Heart left ventricle (tissue), 16 donors: ENCODE results near the gene GGNBP2. TPM values are rescaled to one million over a fixed set of nuclear protein-coding genes. Genes with fewer than 3 reads are reported as not detected.

Source experiments
- ATAC-seq, 4 donors: fragments of 200-7000 bp; cut with Tn5 transposase; one replicate each; pipeline ENCODE4 v1.9.1; 2020 to 2022; ENCODE audit warnings: moderate library complexity in 4 of 4, mild to moderate bottlenecking in 3 of 4, moderate number of reproducible peaks in 1 of 4
- DNase-seq, 5 donors: peaks; one replicate each; pipeline ENCODE4 v3.0.0-alpha.2; 2020
- H3K27ac ChIP-seq, 12 donors: fragments of 200-600 bp; sonication (generic) in 4 of 12; one replicate each; pipeline versions ENCODE4 v1.5.0 to v1.8.0; 2016 to 2022; ENCODE audit warnings: mild to moderate bottlenecking in 2 of 12
- H3K27me3 ChIP-seq, 9 donors: fragments of 200-600 bp; sonication (generic) in 2 of 9; one replicate each; pipeline versions ENCODE4 v1.5.1 to v1.8.0; 2016 to 2022; ENCODE audit warnings: mild to moderate bottlenecking in 3 of 9
- H3K36me3 ChIP-seq, 9 donors: fragments of 200-600 bp; sonication (generic) in 2 of 9; one replicate each; pipeline versions ENCODE4 v1.5.0 to v1.8.0; 2018 to 2022; ENCODE audit warnings: mild to moderate bottlenecking in 2 of 9
- H3K4me1 ChIP-seq, 12 donors: fragments of 200-600 bp; sonication (generic) in 4 of 12; one replicate each; pipeline versions ENCODE4 v1.5.0 to v1.8.0; 2016 to 2022; ENCODE audit warnings: mild to moderate bottlenecking in 3 of 12
- H3K4me3 ChIP-seq, 12 donors: fragments of 200-600 bp; sonication (generic) in 4 of 12; one replicate each; pipeline versions ENCODE4 v1.5.0 to v1.8.0; 2017 to 2022; ENCODE audit warnings: mild to moderate bottlenecking in 9 of 12, moderate library complexity in 4 of 12
- H3K9me3 ChIP-seq, 12 donors: fragments of 200-600 bp; sonication (generic) in 4 of 12; one replicate each; pipeline versions ENCODE4 v1.5.0 to v1.8.0; 2016 to 2022; ENCODE audit warnings: mild to moderate bottlenecking in 1 of 12
- POLR2A ChIP-seq, 2 donors: fragments of 450-650 bp; IDR thresholded peaks; one replicate each; pipeline ENCODE4 v1.6.1; 2017; ENCODE audit warnings: antibody characterized with exemption in 2 of 2, mild to moderate bottlenecking in 2 of 2, moderate library complexity in 2 of 2
- WGBS, 4 donors: extraction: QIAGEN DNeasy Blood & Tissue Kit in 2 of 4; methylation state at CpG; one replicate each; pipeline versions ENCODE4 v1.1.5 to v1.1.7; 2013 to 2018; 5-methylcytosine and 5-hydroxymethylcytosine counted together
- intact Hi-C, 10 donors: fragments of 100-400 bp; cut with DNase I; formaldehyde crosslinking; loops; one replicate each; pipeline versions ENCODE4 v1.11.1 to v1.14.2; 2022
- polyA plus RNA-seq, 2 donors: library from polyadenylated mRNA; stranded (reverse); fragments of 200-250 nt; gene quantifications; one replicate each; pipeline ENCODE4 v1.2.3, GENCODE V29; 2013
- total RNA-seq, 9 donors: library from RNA; depleted of rRNA in 2 of 9; stranded (reverse); fragments of >200 nt in 2 of 9; fragmentation: NEBNext Ultra II Directional in 3 of 9; extraction: Animal tissue kit (Norgen Biotek cat#: 25700) in 3 of 9; gene quantifications; one replicate each; pipeline versions ENCODE4 v1.1.0 to v1.2.4, GENCODE V29; 2016 to 2023
- TF ChIP-seq, protein P1 (sequence below), 12 donors: fragments of 200-600 bp; sonication (generic) in 4 of 12; IDR thresholded peaks; one replicate each; pipeline versions ENCODE4 v1.5.0 to v1.8.0; 2018 to 2022; ENCODE audit warnings: antibody characterized with exemption in 12 of 12, mild to moderate bottlenecking in 5 of 12
- donor health status: ischemic (EF 13 %, LVEDD 7.1; RV severe dilation, severe dysfunction).
- donor health status: healthy with polysubstance abuse.
- donor health status: DM: no; HTN: yes; CAD: no.
- donor health status: DM: no; HTN: no; CAD: no.
- donor health status: ischemic (EF 25% LVEDD 6.9; RV normal size, moderate dysfunction).
- donor health status: ischemic (EF 25% LVEDD 5.7; RV mildly dilated, moderate dysfunction).
- donor health status: healthy.
- donor health status: DM: yes; HTN: yes; CAD: no.
- donor health status: ischemic (EF 35%, LVEDD 5.7; RV mildly dilated, moderate dysfunction).
- donor health status: nonischemic (EF 11% LVEDD 7.7; RV severe dilation, severe dysfunction).
- donor health status: DM: yes; HTN: yes; CAD: no.
- donor health status: PGD.
- donor health status: ischemic (EF 29% LVEDD 5.4; RV normal size, mild dysfunction).
- donor health status: nonischemic (EF 23%, LVEDD 6.1; RV moderate dilation, normal function).

Gene GGNBP2
- total and polyA plus RNA-seq, 11 donors: 27.4 to 62.9 (median 40.5) TPM

DNA sequence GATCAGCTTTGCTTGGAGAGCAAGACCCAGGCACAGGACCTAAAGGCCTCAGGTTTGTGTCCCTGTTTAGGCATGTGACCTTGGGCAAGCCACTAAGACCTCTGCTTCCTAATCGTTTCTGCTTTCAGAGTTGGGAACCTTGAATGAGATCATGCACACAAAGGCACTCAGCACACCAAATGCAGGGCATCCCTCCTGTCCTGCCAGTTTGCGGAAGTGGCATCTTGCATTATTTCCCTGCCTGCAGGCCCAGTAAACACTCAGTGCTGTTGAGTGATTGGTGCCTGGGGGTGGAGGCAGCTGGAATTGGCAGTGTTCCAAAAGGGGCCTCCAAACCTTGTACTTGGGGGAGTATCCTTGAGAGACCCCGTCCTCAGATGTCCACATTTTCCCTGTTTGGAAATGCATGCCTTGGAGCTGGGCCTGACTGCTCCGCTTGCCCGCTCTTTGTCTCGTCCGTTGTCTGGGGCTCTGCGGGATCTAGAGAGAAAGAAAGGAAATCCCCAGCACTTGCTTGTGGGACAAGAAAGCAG, 85.3 kb downstream of the GGNBP2 start:
- Histone ChIP-seq H3K9me3 (no peaks in the 10 kb centered on the region), H3K27ac (no peak overlapping the region), H3K4me1 (peaks cover 0 to 12% (median 0%) of the 10 kb centered on the region in 12 donors), H3K4me3 (no peak overlapping the region), H3K27me3 (peaks cover 0 to 14% (median 5%) of the 10 kb centered on the region in 9 donors), H3K36me3 (no peaks in the 10 kb centered on the region)
- intact Hi-C loops: loop anchor here (1.0 to 10.0 kb wide), 10 partner anchors 417 to 745 kb away; partner anchors contain the start of gene C17orf78 (in 3 of the 10)
- ATAC-seq: peak in 1 of 4 donors; percentile 5
- DNase-seq: no peak
- TF ChIP-seq, protein P1, sequence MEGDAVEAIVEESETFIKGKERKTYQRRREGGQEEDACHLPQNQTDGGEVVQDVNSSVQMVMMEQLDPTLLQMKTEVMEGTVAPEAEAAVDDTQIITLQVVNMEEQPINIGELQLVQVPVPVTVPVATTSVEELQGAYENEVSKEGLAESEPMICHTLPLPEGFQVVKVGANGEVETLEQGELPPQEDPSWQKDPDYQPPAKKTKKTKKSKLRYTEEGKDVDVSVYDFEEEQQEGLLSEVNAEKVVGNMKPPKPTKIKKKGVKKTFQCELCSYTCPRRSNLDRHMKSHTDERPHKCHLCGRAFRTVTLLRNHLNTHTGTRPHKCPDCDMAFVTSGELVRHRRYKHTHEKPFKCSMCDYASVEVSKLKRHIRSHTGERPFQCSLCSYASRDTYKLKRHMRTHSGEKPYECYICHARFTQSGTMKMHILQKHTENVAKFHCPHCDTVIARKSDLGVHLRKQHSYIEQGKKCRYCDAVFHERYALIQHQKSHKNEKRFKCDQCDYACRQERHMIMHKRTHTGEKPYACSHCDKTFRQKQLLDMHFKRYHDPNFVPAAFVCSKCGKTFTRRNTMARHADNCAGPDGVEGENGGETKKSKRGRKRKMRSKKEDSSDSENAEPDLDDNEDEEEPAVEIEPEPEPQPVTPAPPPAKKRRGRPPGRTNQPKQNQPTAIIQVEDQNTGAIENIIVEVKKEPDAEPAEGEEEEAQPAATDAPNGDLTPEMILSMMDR (IDR thresholded peaks at IDR 0.05): no peak
- no peak for TF ChIP-seq POLR2A (IDR thresholded peaks at IDR 0.05)
- 69 to 83% (median 77%) methylated on average over 7 to 8 of the region's 8 CpGs for WGBS, 4 donors

DNA sequence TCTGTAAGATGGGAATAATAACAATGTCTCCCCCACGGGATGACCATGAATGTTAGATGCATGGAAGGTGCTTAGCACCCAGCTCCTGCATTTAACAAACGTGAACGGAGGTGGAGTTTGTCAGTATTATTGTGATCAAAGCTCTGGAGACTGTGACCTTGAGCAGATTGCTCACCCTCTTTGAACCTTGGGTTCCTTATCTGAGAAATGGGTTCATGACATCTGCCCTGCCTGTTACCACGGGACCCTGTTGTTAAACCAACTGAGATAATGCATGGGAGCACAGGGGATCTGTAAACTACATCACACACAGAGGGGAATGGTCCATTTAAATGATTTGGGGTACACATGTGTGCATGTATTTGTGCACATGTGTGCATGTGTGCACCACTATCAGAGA, 86.3 kb downstream of the GGNBP2 start:
- TF ChIP-seq, protein P1 (IDR thresholded peaks at IDR 0.05): no peak
- TF ChIP-seq POLR2A (IDR thresholded peaks at IDR 0.05): no peak
- intact Hi-C loops: loop anchor here in 5 of 10 donors (2.0 to 10.0 kb wide), 4 partner anchors 416 to 611 kb away; no protein-coding TSS in a partner anchor
- H3K27me3 ChIP-seq: peaks cover 0 to 22% (median 4%) of the 10 kb centered on the region in 9 donors

DNA sequence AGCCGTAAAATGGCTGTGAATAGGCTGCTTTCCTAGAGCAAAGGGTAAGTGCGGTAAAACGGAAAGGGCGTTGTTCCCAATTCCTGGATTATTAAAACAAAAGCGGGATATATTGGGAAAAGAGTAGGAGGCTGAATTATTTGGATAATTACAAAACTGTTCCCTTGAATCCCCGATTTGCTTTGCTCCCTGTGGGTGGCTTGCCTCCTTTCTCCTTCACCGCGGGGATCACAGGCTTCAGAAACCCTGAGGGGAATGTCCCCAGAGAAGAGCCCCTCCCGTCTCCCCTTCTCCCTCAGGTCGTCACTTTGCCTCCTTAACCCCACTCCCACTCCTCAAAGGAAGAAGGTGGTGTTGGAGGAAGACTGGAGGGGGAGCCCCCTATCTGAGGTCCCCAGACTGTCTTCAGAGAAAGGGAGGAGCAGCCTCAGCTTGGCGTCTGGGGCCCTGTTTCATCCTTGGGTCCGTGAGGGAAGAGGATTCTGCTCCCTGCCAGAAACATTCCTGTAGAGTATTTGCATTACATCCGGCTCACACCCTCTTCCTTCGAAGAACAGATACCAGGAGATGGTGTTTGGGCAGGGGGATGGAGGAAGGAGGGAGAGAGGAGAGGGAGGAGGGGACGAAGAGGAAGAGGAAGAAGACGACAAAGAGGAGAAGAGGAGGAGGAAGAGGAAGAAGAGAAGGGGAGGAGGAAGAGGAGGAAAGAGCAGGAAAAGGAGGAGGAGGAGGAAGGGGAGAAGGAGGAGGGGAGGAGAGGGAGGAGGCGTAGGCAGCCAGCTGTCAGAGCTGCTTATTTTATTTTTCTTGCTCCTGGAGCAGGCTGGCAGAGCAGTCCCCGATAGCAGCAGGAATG, 88.4 kb downstream of the GGNBP2 start:
- Histone ChIP-seq H3K27ac (no peak overlapping the region), H3K4me1 (peaks cover 0 to 12% (median 0%) of the 10 kb centered on the region in 12 donors), H3K27me3 (peaks cover 3 to 35% (median 9%) of the 10 kb centered on the region in 9 donors), H3K9me3 (no peaks in the 10 kb centered on the region), H3K36me3 (no peaks in the 10 kb centered on the region), H3K4me3 (no peak overlapping the region)
- intact Hi-C loops: loop anchor here in 4 of 10 donors (5.0 to 10.0 kb wide), 3 partner anchors 572 to 609 kb away; no protein-coding TSS in a partner anchor
- DNase-seq (no peak), ATAC-seq (no peak)
- TF ChIP-seq, protein P1 (IDR thresholded peaks at IDR 0.05): no peak
- no peak for TF ChIP-seq POLR2A (IDR thresholded peaks at IDR 0.05)
- WGBS, 4 donors: 22 to 29% (median 24%) methylated on average over 18 of the region's 18 CpGs

More for the DNA sequence above, 86.3 kb downstream of the GGNBP2 start:
- Histone ChIP-seq H3K36me3 (no peaks in the 10 kb centered on the region), H3K4me3 (no peak overlapping the region), H3K9me3 (no peaks in the 10 kb centered on the region), H3K4me1 (peaks cover 0 to 12% (median 0%) of the 10 kb centered on the region in 12 donors), H3K27ac (no peak overlapping the region)
- ATAC-seq: no peak
- no peak for DNase-seq
- 65 to 74% (median 69%) methylated on average over 4 of the region's 4 CpGs for WGBS, 4 donors

Other genes with a start within 250 kb of the GGNBP2 start
- gene TBC1D3G, start 221.0 kb upstream of the GGNBP2 start, total RNA-seq: not detected
- gene TBC1D3G, start 221.0 kb upstream of the GGNBP2 start, polyA plus RNA-seq: 1 to 10 TPM in 1 of 2 donors, not detected in 1; 3.2 TPM
- gene TBC1D3H, start 156.5 kb upstream of the GGNBP2 start, total RNA-seq: 1 to 10 TPM in 1 of 9 donors, not detected in 8; 1.1 TPM
- not detected for gene TBC1D3H, start 156.5 kb upstream of the GGNBP2 start, polyA plus RNA-seq
- 10 to 100 TPM; 14.8 to 28.5 (median 23.1) TPM for gene ZNHIT3, start 58.2 kb upstream of the GGNBP2 start, total RNA-seq
- 10 to 100 TPM; 22.7 to 41.2 TPM for gene ZNHIT3, start 58.2 kb upstream of the GGNBP2 start, polyA plus RNA-seq
- 10 to 100 TPM in 6 of 9 donors, 1 to 10 TPM in 3; 5.8 to 32.7 (median 11.6) TPM for gene MYO19, start 10.1 kb upstream of the GGNBP2 start, total RNA-seq
- gene MYO19, start 10.1 kb upstream of the GGNBP2 start, polyA plus RNA-seq: 10 to 100 TPM; 14.0 to 21.1 TPM
- gene PIGW, start 9.9 kb upstream of the GGNBP2 start, total RNA-seq: 1 to 10 TPM; 2.1 to 7.9 (median 5.7) TPM
- 1 to 10 TPM; 2.7 to 8.9 TPM for gene PIGW, start 9.9 kb upstream of the GGNBP2 start, polyA plus RNA-seq
- gene DHRS11, start 47.0 kb downstream of the GGNBP2 start, total RNA-seq: 10 to 100 TPM; 11.0 to 22.2 (median 13.5) TPM
- 10 to 100 TPM; 12.4 to 15.8 TPM for gene DHRS11, start 47.0 kb downstream of the GGNBP2 start, polyA plus RNA-seq
- 10 to 100 TPM in 1 of 9 donors, 1 to 10 TPM in 8; 4.0 to 12.4 (median 7.2) TPM for gene MRM1, start 56.7 kb downstream of the GGNBP2 start, total RNA-seq
- 10 to 100 TPM in 1 of 2 donors, 1 to 10 TPM in 1; 7.7 to 12.6 TPM for gene MRM1, start 56.7 kb downstream of the GGNBP2 start, polyA plus RNA-seq